B cell (primary cell): ENCODE measurements around the gene ZNF652. TPM values are rescaled to one million over a fixed set of nuclear protein-coding genes. Genes with fewer than 3 reads are reported as not detected.

Experiments
- ATAC-seq: fragments of 200-7000 bp; cut with Tn5 transposase; one replicate; pipeline ENCODE4 v1.10.0; 2021; ENCODE audit warnings: low read depth, mild to moderate bottlenecking, moderate number of reproducible peaks, moderate library complexity
- CTCF ChIA-PET: fragments of 350-600 bp; sonication (Branson Sonifier 250); formaldehyde crosslinking; loops from one replicate; lab custom pipeline; 2021; ENCODE audit warnings: antibody characterized with exemption, inconsistent platforms; lab: Charles Lee
- POLR2A ChIA-PET: fragments of 350-600 bp; sonication (Branson Sonifier 250); formaldehyde crosslinking; loops from one replicate; lab custom pipeline; 2021; ENCODE audit warnings: antibody characterized with exemption; lab: Charles Lee
- DNase-seq: peaks from one replicate; pipeline ENCODE4 v3.0.0; 2013
- H2AFZ ChIP-seq: 2 replicates; pipeline ENCODE4 v1.6.1; 2012; ENCODE audit warnings: mild to moderate bottlenecking, low read depth, low read length; ENCODE audit not compliant: insufficient read depth, poor library complexity, severe bottlenecking
- H3K27ac ChIP-seq, 2 donors: 1 replicate in 1 of 2; 2 replicates in 1 of 2; pipeline ENCODE4 v1.5.1; 2012 to 2013; ENCODE audit warnings: low read length in 2 of 2, mild to moderate bottlenecking in 2 of 2, moderate library complexity in 1 of 2
- H3K27me3 ChIP-seq, 4 experiments: fragments of 200-600 bp in 1 of 4; sonication (generic) in 1 of 4; replicated peaks in 1 of 4; 1 replicate in 2 of 4; 2 replicates in 2 of 4; pipeline versions ENCODE4 v1.6.1 to v1.7.0; 2013 to 2016; ENCODE audit warnings: low read length in 3 of 4, mild to moderate bottlenecking in 2 of 4, mixed read lengths in 1 of 4, moderate library complexity in 1 of 4; ENCODE audit not compliant: insufficient read depth in 4 of 4, control insufficient read depth in 3 of 4; ENCODE audit errors: control extremely low read depth in 1 of 4
- H3K36me3 ChIP-seq, 2 experiments: replicated peaks in 1 of 2; 1 replicate in 1 of 2; 2 replicates in 1 of 2; pipeline versions ENCODE4 v1.6.1 to v1.7.1; 2013; ENCODE audit warnings: low read length in 1 of 2; ENCODE audit not compliant: insufficient read depth in 2 of 2, control insufficient read depth in 1 of 2; ENCODE audit errors: control extremely low read depth in 1 of 2, extremely low read depth in 1 of 2
- H3K4me1 ChIP-seq, 2 donors: fragments of 200-600 bp in 1 of 2; sonication (generic) in 1 of 2; 1 replicate in 1 of 2; 2 replicates in 1 of 2; pipeline versions ENCODE4 v1.5.1 to v1.6.1; 2013 to 2017; ENCODE audit warnings: low read length in 2 of 2; ENCODE audit not compliant: control insufficient read depth in 2 of 2, insufficient read depth in 2 of 2
- H3K4me2 ChIP-seq: replicated peaks from 2 replicates; pipeline ENCODE3; 2012; ENCODE audit warnings: mild to moderate bottlenecking, low read depth, low read length; ENCODE audit not compliant: poor library complexity, severe bottlenecking
- H3K4me3 ChIP-seq, 5 experiments: fragments of 200-600 bp in 1 of 5; sonication (generic) in 1 of 5; 1 replicate in 3 of 5; 2 replicates in 2 of 5; pipeline versions ENCODE4 v1.5.1 to v1.7.0; 2011 to 2016; ENCODE audit warnings: low read length in 4 of 5, mild to moderate bottlenecking in 4 of 5, low read depth in 2 of 5, control low read depth in 1 of 5, moderate library complexity in 1 of 5; ENCODE audit not compliant: insufficient read depth in 1 of 5; ENCODE audit errors: control extremely low read depth in 1 of 5, extremely low read depth in 1 of 5
- H3K79me2 ChIP-seq: fragments of 200-600 bp; sonication (generic); one replicate; pipeline ENCODE4 v1.6.0; 2016; ENCODE audit warnings: low read length; ENCODE audit not compliant: control insufficient read depth, insufficient read depth
- H3K9ac ChIP-seq: fragments of 200-600 bp; sonication (generic); 2 replicates; pipeline ENCODE4 v1.6.1; 2017; ENCODE audit warnings: mild to moderate bottlenecking, low read length, moderate library complexity
- H3K9me3 ChIP-seq, 3 donors: one replicate each; pipeline versions ENCODE4 v1.6.1 to v1.7.1; 2013; ENCODE audit warnings: low read length in 2 of 3; ENCODE audit not compliant: control insufficient read depth in 2 of 3, insufficient read depth in 1 of 3; ENCODE audit errors: control extremely low read depth in 1 of 3
- H4K20me1 ChIP-seq: 2 replicates; pipeline ENCODE4 v1.6.0; 2012; ENCODE audit warnings: mild to moderate bottlenecking, low read length; ENCODE audit not compliant: insufficient read depth, control insufficient read depth, poor library complexity, severe bottlenecking
- H3K27ac Mint-ChIP-seq: one replicate; pipeline ENCODE4 v1.8.0; 2021; ENCODE audit warnings: mixed read lengths
- H3K27me3 Mint-ChIP-seq: one replicate; pipeline ENCODE4 v1.8.0; 2021; ENCODE audit warnings: mixed read lengths
- H3K4me1 Mint-ChIP-seq: one replicate; pipeline ENCODE4 v1.8.0; 2021; ENCODE audit warnings: mixed read lengths
- H3K4me3 Mint-ChIP-seq: one replicate; pipeline ENCODE4 v1.8.0; 2021; ENCODE audit warnings: mixed read lengths
- H3K9me3 Mint-ChIP-seq: one replicate; pipeline ENCODE4 v1.8.0; 2022; ENCODE audit warnings: mixed read lengths; ENCODE audit not compliant: insufficient read depth
- EZH2 ChIP-seq: IDR thresholded peaks from 2 replicates; pipeline ENCODE4 v1.6.1; 2012; ENCODE audit warnings: borderline replicate concordance, low read depth, mild to moderate bottlenecking, moderate library complexity, low read length; ENCODE audit not compliant: insufficient read depth, poor library complexity, severe bottlenecking
- WGBS: methylation state at CpG from one replicate; pipeline ENCODE4 v1.1.5; 2013; ENCODE audit warnings: missing lambda C conversion rate; ENCODE audit not compliant: insufficient coverage; 5-methylcytosine and 5-hydroxymethylcytosine counted together
- intact Hi-C: fragments of 100-400 bp; cut with micrococcal nuclease; formaldehyde crosslinking; loops from one replicate; pipeline ENCODE4 v1.10.0; 2022
- polyA plus RNA-seq: library from polyadenylated mRNA; depleted of rRNA; stranded (reverse); fragments of >200 nt; gene quantifications from 2 replicates; pipeline ENCODE4 v1.2.3, GENCODE V29; 2012
- total RNA-seq, 2 donors: library from RNA; stranded (reverse); fragments of 120-200 nt in 1 of 2; gene quantifications; 1 replicate in 1 of 2; 2 replicates in 1 of 2; pipeline versions ENCODE4 v1.2.3 to v1.2.4, GENCODE V29; 2013 to 2022
- TF ChIP-seq, protein P1 (sequence below): fragments of 200-600 bp; IDR thresholded peaks from one replicate; pipeline ENCODE4 v1.8.0; 2022; ENCODE audit warnings: antibody characterized with exemption, mild to moderate bottlenecking

Gene ZNF652
- total and polyA plus RNA-seq, 2 donors (not counting 1 experiment from before 2014, with no cell fraction given): 19.4 to 86.2 TPM

DNA sequence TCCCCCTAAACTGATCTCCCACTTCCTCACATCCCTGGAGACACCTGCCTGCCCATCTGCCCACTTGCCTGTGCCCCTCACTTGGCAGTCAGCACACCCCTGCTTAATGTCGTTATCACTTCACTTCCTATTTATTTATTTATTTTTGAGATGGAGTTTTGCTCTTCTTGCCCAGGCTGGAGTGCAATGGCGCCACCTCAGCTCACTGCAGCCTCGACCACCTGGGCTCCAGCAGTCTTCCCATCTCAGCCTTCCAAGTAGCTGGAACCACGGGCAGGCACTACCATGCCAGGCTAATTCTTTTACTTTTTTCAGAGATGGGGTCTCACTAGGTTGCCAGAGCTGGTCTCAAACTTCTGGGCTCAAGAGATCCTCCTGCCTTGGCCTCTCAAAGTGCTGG lies 108.0 kb downstream of the ZNF652 start:
- Mint-ChIP-seq H3K4me3 (no peak overlapping the region), H3K27me3 (peaks cover 10% of the 10 kb centered on the region), H3K27ac (no peak overlapping the region), H3K9me3 (no peaks in the 10 kb centered on the region), H3K4me1 (peaks cover 3% of the 10 kb centered on the region)
- CTCF ChIA-PET: interaction anchor here (0.6 kb wide), 1 partner anchor 1116 kb away, joined by 3 read pairs; no protein-coding TSS in a partner anchor
- H3K9ac ChIP-seq: no peak overlapping the region
- no peaks in the 10 kb centered on the region for H3K79me2 ChIP-seq
- no peak overlapping the region for H3K4me3 ChIP-seq
- intact Hi-C loops: no loop called here
- TF ChIP-seq, protein P1, sequence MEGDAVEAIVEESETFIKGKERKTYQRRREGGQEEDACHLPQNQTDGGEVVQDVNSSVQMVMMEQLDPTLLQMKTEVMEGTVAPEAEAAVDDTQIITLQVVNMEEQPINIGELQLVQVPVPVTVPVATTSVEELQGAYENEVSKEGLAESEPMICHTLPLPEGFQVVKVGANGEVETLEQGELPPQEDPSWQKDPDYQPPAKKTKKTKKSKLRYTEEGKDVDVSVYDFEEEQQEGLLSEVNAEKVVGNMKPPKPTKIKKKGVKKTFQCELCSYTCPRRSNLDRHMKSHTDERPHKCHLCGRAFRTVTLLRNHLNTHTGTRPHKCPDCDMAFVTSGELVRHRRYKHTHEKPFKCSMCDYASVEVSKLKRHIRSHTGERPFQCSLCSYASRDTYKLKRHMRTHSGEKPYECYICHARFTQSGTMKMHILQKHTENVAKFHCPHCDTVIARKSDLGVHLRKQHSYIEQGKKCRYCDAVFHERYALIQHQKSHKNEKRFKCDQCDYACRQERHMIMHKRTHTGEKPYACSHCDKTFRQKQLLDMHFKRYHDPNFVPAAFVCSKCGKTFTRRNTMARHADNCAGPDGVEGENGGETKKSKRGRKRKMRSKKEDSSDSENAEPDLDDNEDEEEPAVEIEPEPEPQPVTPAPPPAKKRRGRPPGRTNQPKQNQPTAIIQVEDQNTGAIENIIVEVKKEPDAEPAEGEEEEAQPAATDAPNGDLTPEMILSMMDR: no peak
- no peak for TF ChIP-seq EZH2
- peaks cover 0 to 3% (median 0%) of the 10 kb centered on the region in 4 experiments for H3K27me3 ChIP-seq
- H3K27ac ChIP-seq: no peak overlapping the region
- H4K20me1 ChIP-seq: no peaks in the 10 kb centered on the region
- no peak for ATAC-seq
- no peaks in the 10 kb centered on the region for H3K36me3 ChIP-seq
- H3K9me3 ChIP-seq: no peaks in the 10 kb centered on the region
- no peaks in the 10 kb centered on the region for H3K4me1 ChIP-seq
- DNase-seq: no peak
- H2AFZ ChIP-seq: no peak overlapping the region
- 78% methylated on average over 3 of the region's 4 CpGs for WGBS
- POLR2A ChIA-PET: no interaction called here
- no peak overlapping the region for H3K4me2 ChIP-seq

DNA sequence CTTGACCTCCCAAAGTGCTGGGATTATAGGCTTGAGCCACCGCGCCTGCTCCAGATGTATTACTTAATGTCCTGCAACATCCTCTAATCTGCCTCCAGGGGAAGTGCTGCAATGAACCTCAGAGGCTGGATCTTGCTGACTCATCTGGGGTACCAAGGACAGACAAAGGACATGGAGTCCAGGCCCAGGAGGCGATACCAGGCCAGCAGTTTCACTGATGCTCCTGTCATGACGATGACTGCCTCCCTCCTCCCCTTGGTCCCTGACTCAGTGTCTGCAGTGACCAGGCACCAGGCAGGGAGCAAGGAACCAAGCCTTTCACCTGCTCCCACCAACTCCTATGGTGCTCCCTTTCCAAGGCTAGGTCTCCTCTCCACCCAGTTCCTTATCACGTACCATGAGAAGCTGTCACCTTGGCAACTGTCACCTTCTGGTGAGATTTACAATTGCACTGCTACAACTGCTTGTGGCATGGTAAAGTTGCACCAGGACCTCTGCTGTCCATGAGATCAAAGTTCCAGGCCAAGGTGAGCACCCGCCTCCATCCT lies 109.8 kb downstream of the ZNF652 start:
- ChIA-PET POLR2A (no interaction called here), CTCF (no interaction called here)
- H3K4me1 ChIP-seq: no peaks in the 10 kb centered on the region
- no peaks in the 10 kb centered on the region for H3K36me3 ChIP-seq
- H3K27ac ChIP-seq: no peak overlapping the region
- peaks cover 20% of the 10 kb centered on the region for H3K27me3 Mint-ChIP-seq
- intact Hi-C loops: no loop called here
- TF ChIP-seq, protein P1: no peak
- no peak for TF ChIP-seq EZH2
- no peak overlapping the region for H3K9ac ChIP-seq
- no peak overlapping the region for H3K4me3 ChIP-seq
- no peaks in the 10 kb centered on the region for H3K79me2 ChIP-seq
- no peaks in the 10 kb centered on the region for H3K9me3 ChIP-seq
- no peaks in the 10 kb centered on the region for H4K20me1 ChIP-seq
- no peak overlapping the region for H2AFZ ChIP-seq
- H3K27ac Mint-ChIP-seq: no peak overlapping the region
- WGBS: 97% methylated on average over 5 of the region's 6 CpGs
- peaks cover 6% of the 10 kb centered on the region for H3K4me1 Mint-ChIP-seq
- H3K9me3 Mint-ChIP-seq: no peaks in the 10 kb centered on the region
- H3K4me3 Mint-ChIP-seq: no peak overlapping the region
- peaks cover 0 to 3% (median 0%) of the 10 kb centered on the region in 4 experiments for H3K27me3 ChIP-seq
- H3K4me2 ChIP-seq: no peak overlapping the region
- DNase-seq (no peak), ATAC-seq (no peak)
